Esophagus squamous epithelium (tissue), 5 donors: ENCODE data around the gene TPGS1. TPM values are rescaled to one million over a fixed set of nuclear protein-coding genes. Genes with fewer than 3 reads are reported as not detected.

Source experiments
- DNase-seq: peaks from one replicate; lab custom pipeline; 2025; lab: John Stamatoyannopoulos, UW
- H3K27ac ChIP-seq, 4 donors: fragments of 200-600 bp; sonication (generic); one replicate each; pipeline ENCODE4 v1.5.1; 2016 to 2019; ENCODE audit warnings: mild to moderate bottlenecking in 1 of 4
- H3K27me3 ChIP-seq, 4 donors: fragments of 200-600 bp; sonication (generic); 1 replicate in 3 of 4; 2 replicates in 1 of 4; pipeline versions ENCODE4 v1.5.1 to v1.6.0; 2017 to 2021; ENCODE audit warnings: antibody characterized with exemption in 1 of 4
- H3K36me3 ChIP-seq, 3 donors: fragments of 200-600 bp; sonication (generic); one replicate each; pipeline ENCODE4 v1.5.1; 2016 to 2019
- H3K4me1 ChIP-seq, 3 donors: fragments of 200-600 bp; sonication (generic); one replicate each; pipeline ENCODE4 v1.5.1; 2017 to 2019
- H3K4me3 ChIP-seq, 4 donors: fragments of 200-600 bp; sonication (generic); 1 replicate in 3 of 4; 2 replicates in 1 of 4; pipeline ENCODE4 v1.5.1; 2016 to 2019; ENCODE audit warnings: mild to moderate bottlenecking in 2 of 4, moderate library complexity in 1 of 4
- H3K9me3 ChIP-seq, 3 donors: fragments of 200-600 bp; sonication (generic); one replicate each; pipeline ENCODE4 v1.5.1; 2016 to 2019
- POLR2A ChIP-seq, 4 donors: fragments of 450-650 bp; IDR thresholded peaks; one replicate each; pipeline ENCODE4 v1.6.1; 2017; ENCODE audit warnings: antibody characterized with exemption in 4 of 4, mild to moderate bottlenecking in 4 of 4, moderate library complexity in 3 of 4
- WGBS, 2 donors: methylation state at CpG; one replicate each; pipeline ENCODE4 v1.1.5; 2018; 5-methylcytosine and 5-hydroxymethylcytosine counted together
- intact Hi-C: fragments of 100-400 bp; cut with DNase I; formaldehyde crosslinking; loops from one replicate; pipeline ENCODE4 v1.15.0; 2022
- total RNA-seq, 4 donors: library from RNA; depleted of rRNA; stranded (reverse); fragments of >200 nt; gene quantifications; one replicate each; pipeline ENCODE4 v1.1.0, GENCODE V29; 2016
- TF ChIP-seq, protein P1 (sequence below), 6 experiments: fragments of 450-650 bp in 4 of 6; fragments of 200-600 bp in 2 of 6; sonication (generic) in 2 of 6; IDR thresholded peaks; one replicate each; pipeline ENCODE4 v1.5.1; 2016 to 2019; ENCODE audit warnings: antibody characterized with exemption in 6 of 6, mild to moderate bottlenecking in 4 of 6, moderate library complexity in 4 of 6
- donor health status: DM: yes; HTN: yes; CAD: no.

The TPGS1 gene
- total RNA-seq, 4 donors from 2014 or later, result 29.3 to 46.7 (median 35.6) TPM

DNA sequence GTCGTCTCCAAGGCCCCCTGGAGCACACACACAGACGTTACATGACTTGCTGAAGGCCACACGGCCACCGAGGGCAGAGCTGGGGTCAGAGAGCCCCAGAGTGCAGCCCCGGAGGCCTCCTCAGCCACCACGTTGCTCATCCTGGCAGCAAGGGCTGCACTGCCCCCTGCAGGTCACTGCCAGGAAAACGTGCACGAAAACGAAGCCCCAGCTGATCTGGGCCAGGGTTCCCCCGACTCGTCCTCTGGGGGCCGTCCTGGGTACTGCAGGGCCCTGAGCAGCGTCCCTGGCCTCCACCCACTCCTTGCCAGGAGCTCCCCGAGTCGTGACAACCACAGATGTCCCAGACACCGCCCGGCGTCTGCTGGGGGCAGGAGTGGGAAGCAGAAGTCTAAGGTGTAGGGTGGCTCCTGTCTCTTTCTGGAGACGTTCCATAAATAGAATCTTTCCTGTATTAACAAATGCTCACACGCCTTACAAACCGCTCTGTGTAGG is 3.4 kb downstream of the TPGS1 start:
- peaks cover 0 to 10% (median 0%) of the 10 kb centered on the region in 3 donors for H3K36me3 ChIP-seq
- no peaks in the 10 kb centered on the region for H3K27me3 ChIP-seq
- no peaks in the 10 kb centered on the region for H3K9me3 ChIP-seq
- H3K27ac ChIP-seq, result peak overlapping the region; percentile 65 to 87 (median 74)
- peak overlapping the region; percentile 2 to 52 (median 14) for H3K4me3 ChIP-seq
- peaks cover 27 to 46% (median 33%) of the 10 kb centered on the region in 3 donors for H3K4me1 ChIP-seq
- peak; percentile 40 for DNase-seq
- 0 to 30% methylated on average over 2 to 3 of the region's 21 CpGs for WGBS, 2 donors
- TF ChIP-seq, protein P1, sequence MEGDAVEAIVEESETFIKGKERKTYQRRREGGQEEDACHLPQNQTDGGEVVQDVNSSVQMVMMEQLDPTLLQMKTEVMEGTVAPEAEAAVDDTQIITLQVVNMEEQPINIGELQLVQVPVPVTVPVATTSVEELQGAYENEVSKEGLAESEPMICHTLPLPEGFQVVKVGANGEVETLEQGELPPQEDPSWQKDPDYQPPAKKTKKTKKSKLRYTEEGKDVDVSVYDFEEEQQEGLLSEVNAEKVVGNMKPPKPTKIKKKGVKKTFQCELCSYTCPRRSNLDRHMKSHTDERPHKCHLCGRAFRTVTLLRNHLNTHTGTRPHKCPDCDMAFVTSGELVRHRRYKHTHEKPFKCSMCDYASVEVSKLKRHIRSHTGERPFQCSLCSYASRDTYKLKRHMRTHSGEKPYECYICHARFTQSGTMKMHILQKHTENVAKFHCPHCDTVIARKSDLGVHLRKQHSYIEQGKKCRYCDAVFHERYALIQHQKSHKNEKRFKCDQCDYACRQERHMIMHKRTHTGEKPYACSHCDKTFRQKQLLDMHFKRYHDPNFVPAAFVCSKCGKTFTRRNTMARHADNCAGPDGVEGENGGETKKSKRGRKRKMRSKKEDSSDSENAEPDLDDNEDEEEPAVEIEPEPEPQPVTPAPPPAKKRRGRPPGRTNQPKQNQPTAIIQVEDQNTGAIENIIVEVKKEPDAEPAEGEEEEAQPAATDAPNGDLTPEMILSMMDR (IDR thresholded peaks at IDR 0.05), result peak; percentile 88 to 99 (median 92)
- no peak for TF ChIP-seq POLR2A (IDR thresholded peaks at IDR 0.05)
- intact Hi-C loops, result no loop called here

DNA sequence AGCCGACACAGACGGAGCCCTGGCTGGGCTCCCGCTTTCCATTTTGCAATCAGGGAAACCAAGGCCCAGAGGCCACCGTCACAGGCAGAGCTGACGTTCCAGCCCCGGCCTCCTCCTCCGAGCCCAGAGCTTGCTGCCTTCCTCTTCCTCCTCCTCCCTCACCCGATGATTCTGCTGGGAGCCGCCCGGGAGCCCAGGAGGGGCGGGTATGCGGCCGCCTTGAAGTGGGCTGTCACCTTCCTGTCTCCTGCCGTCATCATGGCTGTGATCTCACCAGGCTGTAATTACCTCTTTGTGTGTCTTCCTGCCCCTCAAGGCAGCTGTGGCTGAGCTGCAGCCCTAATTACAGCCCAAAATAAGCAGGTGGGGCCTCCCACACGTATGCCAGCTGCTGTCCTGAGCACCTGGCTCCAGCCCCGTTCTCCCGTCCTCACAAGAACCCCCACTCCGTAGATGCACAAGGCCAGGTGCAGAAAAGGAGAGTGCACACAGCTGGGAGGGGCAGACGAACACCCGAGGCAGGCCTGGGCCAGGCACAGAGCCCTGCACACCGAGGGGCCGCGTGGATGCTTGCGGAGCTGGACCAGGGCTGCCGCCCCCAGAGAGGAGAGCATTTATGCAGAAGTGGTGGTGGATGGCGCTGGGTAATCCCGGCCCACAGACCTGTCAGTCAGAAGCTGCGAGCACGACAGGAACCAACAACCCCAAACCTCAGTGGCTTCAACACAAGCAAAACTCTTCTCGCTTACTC is 4.0 kb downstream of the TPGS1 start:
- Histone ChIP-seq H3K27me3 (no peaks in the 10 kb centered on the region), H3K27ac (peak overlapping the region; percentile 65 to 87 (median 74)), H3K9me3 (no peaks in the 10 kb centered on the region), H3K36me3 (peaks cover 0 to 10% (median 0%) of the 10 kb centered on the region in 3 donors), H3K4me3 (peak overlapping the region; percentile 2 to 52 (median 14)), H3K4me1 (peaks cover 25 to 39% (median 29%) of the 10 kb centered on the region in 3 donors)
- TF ChIP-seq, protein P1 (IDR thresholded peaks at IDR 0.05), result no peak
- TF ChIP-seq POLR2A (IDR thresholded peaks at IDR 0.05), result peak in 1 of 4 donors; percentile 22
- 16 to 43% methylated on average over 12 to 13 of the region's 30 CpGs for WGBS, 2 donors
- intact Hi-C loops, result no loop called here
- DNase-seq, result no peak

DNA sequence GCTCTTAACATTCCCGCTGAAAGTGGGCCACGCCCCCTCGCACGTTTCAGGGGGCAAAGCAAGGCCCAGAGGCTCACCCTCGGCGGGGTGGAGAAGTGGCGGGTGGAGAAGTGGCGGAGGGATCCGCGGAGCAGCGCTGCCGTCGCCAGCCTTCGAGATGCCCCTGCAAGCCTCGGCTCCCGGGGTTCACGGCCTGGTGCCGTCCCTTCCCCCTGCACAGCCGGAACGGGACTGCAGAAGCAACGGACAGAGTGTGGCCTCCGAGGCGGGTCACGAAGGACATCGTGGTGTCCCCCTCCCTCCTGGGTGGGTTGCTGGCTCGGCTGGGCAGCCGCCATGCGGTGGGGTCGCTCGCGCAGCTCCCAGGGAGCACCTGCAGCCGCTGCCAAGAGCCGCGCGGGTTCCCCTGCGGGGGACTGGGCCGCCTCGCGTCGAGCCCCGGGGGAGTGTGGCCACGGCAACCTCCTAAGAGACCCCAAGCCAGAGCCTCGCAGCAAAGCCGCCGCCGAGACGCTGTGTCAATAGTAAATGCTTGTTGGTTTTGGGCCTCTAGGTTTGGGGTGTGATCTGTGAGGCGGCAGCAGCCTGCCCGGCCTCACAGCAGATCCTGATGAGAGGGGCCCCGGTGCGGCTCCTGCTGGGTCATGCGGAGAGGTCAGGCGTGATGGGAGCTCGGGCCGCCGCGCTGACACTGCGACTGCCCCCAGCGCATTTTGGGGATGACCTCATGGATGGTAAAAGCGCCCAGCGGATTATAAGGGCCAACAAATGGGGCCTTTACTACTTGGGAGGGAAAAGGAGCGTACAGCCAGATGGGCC is 5.5 kb downstream of the TPGS1 start:
- Histone ChIP-seq H3K9me3 (no peaks in the 10 kb centered on the region), H3K27ac (no peak overlapping the region), H3K4me3 (no peak overlapping the region), H3K4me1 (peaks cover 22 to 33% (median 25%) of the 10 kb centered on the region in 3 donors), H3K27me3 (no peaks in the 10 kb centered on the region), H3K36me3 (peaks cover 0 to 10% (median 0%) of the 10 kb centered on the region in 3 donors)
- 69 to 70% methylated on average over 17 to 40 of the region's 62 CpGs for WGBS, 2 donors
- intact Hi-C loops, result no loop called here
- DNase-seq, result no peak
- TF ChIP-seq POLR2A (IDR thresholded peaks at IDR 0.05), result no peak
- TF ChIP-seq, protein P1 (IDR thresholded peaks at IDR 0.05), result no peak

DNA sequence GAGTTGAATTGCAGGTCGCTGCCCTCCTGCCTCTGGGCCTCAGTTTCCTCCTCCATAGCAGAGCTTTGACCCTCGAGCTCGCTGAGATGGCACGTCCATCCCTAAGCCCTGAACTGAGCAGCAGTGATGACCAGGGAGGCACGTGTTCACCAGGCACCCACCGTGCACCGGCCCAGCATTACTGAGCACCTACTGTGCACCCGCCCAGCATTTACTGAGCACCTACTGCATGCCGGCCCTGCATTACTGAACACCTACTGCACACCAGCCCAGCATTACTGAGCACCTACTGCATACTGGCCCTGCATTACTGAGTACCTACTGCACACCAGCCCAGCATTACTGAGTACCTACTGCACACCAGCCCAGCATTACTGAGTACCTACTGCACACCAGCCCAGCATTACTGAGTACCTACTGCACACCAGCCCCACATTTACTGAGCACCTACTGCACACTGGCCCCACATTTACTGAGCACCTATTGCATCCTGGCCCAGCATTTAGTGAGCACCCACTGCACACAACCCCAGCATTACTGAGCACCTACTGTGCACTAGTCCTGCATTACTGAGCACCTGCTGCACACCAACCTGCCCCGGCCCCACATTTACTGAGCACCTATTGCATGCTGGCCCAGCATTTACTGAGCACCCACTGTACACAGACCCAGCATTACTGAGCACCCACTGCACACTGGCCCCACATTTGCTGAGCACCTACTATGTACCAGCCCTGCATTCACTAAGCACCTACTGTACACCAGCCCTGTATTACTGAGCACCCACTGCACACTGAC is 6.3 kb downstream of the TPGS1 start:
- peaks cover 15 to 25% (median 18%) of the 10 kb centered on the region in 3 donors for H3K4me1 ChIP-seq
- H3K4me3 ChIP-seq, result no peak overlapping the region
- 82 to 84% methylated on average over 6 to 10 of the region's 10 CpGs for WGBS, 2 donors
- H3K9me3 ChIP-seq, result no peaks in the 10 kb centered on the region
- TF ChIP-seq, protein P1 (IDR thresholded peaks at IDR 0.05), result no peak
- TF ChIP-seq POLR2A (IDR thresholded peaks at IDR 0.05), result no peak
- H3K27ac ChIP-seq, result no peak overlapping the region
- DNase-seq, result no peak
- no peaks in the 10 kb centered on the region for H3K27me3 ChIP-seq
- intact Hi-C loops, result no loop called here
- H3K36me3 ChIP-seq, result peaks cover 0 to 10% (median 0%) of the 10 kb centered on the region in 3 donors
